IPS DF 4.7 (cell line): ENCODE results near the gene EXOSC7.

Experiments used
- DNase-seq: peaks from one replicate; pipeline ENCODE4 v3.0.0-alpha.2; 2013; ENCODE audit warnings: low spot score; ENCODE audit errors: extremely low read depth

Gene EXOSC7

GRCh38 chr3:45054196-45054857 is 78.3 kb downstream of the EXOSC7 start:
- no peak for DNase-seq

- DNase-seq: no peak
These were observed 79.0 kb downstream of the EXOSC7 start for GRCh38 chr3:45055032-45055410.

GRCh38 chr3:45055411-45056143 is 79.5 kb downstream of the EXOSC7 start:
- DNase-seq: no peak

- DNase-seq: no peak
These were observed 80.7 kb downstream of the EXOSC7 start for GRCh38 chr3:45056608-45057301.

- DNase-seq: no peak
These were observed 81.5 kb downstream of the EXOSC7 start for GRCh38 chr3:45057557-45057956.

GRCh38 chr3:45059132-45059531 is 83.1 kb downstream of the EXOSC7 start:
- DNase-seq: no peak

- DNase-seq: no peak
These were observed 84.3 kb downstream of the EXOSC7 start for GRCh38 chr3:45060165-45060892.
